ENCODE data around the gene ATP11A. TPM values are rescaled to one million over a fixed set of nuclear protein-coding genes. Genes with fewer than 3 reads are reported as not detected.

The ATP11A gene
- total and polyA plus RNA-seq, 9 of the 15 experiments (the other 6 are each of a cell fraction or from before 2014, with no cell fraction given), result 0.38 to 34.2 (median 4.2) TPM

DNA sequence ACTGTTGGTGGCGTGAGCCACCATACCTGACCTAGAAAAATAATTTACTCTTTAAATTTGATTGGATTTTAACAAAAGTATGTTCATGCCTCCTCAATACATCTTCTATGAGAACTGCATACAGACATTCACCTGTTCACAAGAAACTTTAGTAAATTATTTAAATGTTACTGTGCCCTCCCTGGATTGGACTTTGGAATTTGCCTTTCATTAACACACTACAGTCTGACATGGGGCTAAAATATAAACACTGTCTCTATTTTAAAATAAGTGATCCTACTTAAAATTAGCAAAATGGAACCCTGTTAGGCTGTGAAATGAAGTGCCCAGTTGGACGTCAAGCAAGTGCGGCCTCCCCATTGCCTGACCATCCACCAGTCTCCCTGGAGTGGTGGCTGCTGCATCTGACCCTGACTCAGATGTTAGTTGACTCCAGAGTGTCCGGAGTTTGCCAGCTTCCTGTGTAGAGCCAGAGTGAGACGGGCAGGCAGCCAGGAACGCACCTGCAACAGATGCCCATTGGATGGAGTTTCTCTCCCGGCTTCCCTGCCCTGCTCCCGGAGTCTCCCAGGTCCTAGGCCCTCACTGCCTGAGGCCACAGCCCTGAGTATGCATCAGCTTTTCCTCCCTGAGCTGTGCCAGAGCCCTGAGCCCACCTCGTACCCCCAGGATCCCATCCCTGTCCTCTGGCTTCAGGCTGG lies 45.9 kb upstream of the ATP11A start:
- H3K9me3 ChIP-seq (replicated peaks; ENCODE audit: control insufficient read depth, insufficient read depth, low read depth, low read length), result no peaks in the 10 kb centered on the region
- ATAC-seq (no peak), FAIRE-seq (no peak), DNase-seq (ENCODE audit: extremely low read depth in 1 of 4, low spot score in 3 of 4) (no peak)
- no peak overlapping the region for H3K4me3 ChIP-seq
- H3K79me2 ChIP-seq (ENCODE audit: control insufficient read depth, insufficient read depth, low read length), result no peaks in the 10 kb centered on the region
- no peaks in the 10 kb centered on the region for H3K36me3 ChIP-seq (ENCODE audit: control insufficient read depth, insufficient read depth, low read length)
- in situ Hi-C loops (cut with MboI), result loop anchor here (10.0 kb wide), 1 partner anchor 231 kb away; no protein-coding TSS in a partner anchor
- 0 out of 2 replicates have a peak, but pooled peaks cover 4% of the 10 kb centered on the region for H4K20me1 ChIP-seq (replicated peaks; ENCODE audit: control insufficient read depth, insufficient read depth, low read length)
- WGBS (ENCODE audit: insufficient coverage, low coverage, missing lambda C conversion rate), result 2% methylated on average over 8 of the region's 9 CpGs
- H3K27ac ChIP-seq (ENCODE audit: extremely low read depth, low read depth, low read length), result no peak overlapping the region
- BruUV-seq (replicated peaks), result no TSS peak
- intact Hi-C loops (cut with micrococcal nuclease), result no loop called here
- CTCF ChIA-PET (ENCODE audit: low intra/inter-chr PET ratio), result interaction anchor here (0.7 kb wide), 1 partner anchor 21 kb away, joined by 3 read pairs; no protein-coding TSS in a partner anchor
- no peaks in the 10 kb centered on the region for H3K9me1 ChIP-seq (ENCODE audit: control insufficient read depth, insufficient read depth, low read length)
- H3K4me2 ChIP-seq (ENCODE audit: insufficient read depth, low read length), result no peak overlapping the region
- POLR2A ChIA-PET, result no interaction called here
- no peak overlapping the region for H2AFZ ChIP-seq (ENCODE audit: low read depth, low read length)
- H3K9ac ChIP-seq (ENCODE audit: insufficient read depth in 1 of 2, low read depth in 2 of 2, low read length in 2 of 2), result peak overlapping the region in 1 of 2 experiments; percentile 17; a peak in 1 of 4 replicates
- H3K27me3 ChIP-seq (ENCODE audit: control insufficient read depth in 2 of 2, insufficient read depth in 2 of 2, low read length in 2 of 2), result peaks cover 9 to 54% of the 10 kb centered on the region in 2 experiments; a peak in 4 of 5 replicates
- H3K4me1 ChIP-seq (replicated peaks in 1 of 2; ENCODE audit: control insufficient read depth in 2 of 2, insufficient read depth in 2 of 2, low read length in 2 of 2), result peaks cover 2 to 10% of the 10 kb centered on the region in 2 experiments; a peak in 4 of 5 replicates
- TF ChIP-seq ZNF57 (CRISPR knock-in tag; IDR thresholded peaks at IDR 0.05), result no peak
- no peak for TF ChIP-seq XRCC5 (IDR thresholded peaks at IDR 0.05; ENCODE audit: low read depth, low read length)
- TF ChIP-seq SP2 (IDR thresholded peaks at IDR 0.05; ENCODE audit: extremely low read depth, low read depth, low read length, poor library complexity, severe bottlenecking), result no peak
- TF ChIP-seq ZNF584 (CRISPR knock-in tag; IDR thresholded peaks at IDR 0.05; ENCODE audit: low read depth), result no peak
- no peak for TF ChIP-seq ZNF3 (CRISPR knock-in tag; IDR thresholded peaks at IDR 0.05)
- TF ChIP-seq, protein P1, sequence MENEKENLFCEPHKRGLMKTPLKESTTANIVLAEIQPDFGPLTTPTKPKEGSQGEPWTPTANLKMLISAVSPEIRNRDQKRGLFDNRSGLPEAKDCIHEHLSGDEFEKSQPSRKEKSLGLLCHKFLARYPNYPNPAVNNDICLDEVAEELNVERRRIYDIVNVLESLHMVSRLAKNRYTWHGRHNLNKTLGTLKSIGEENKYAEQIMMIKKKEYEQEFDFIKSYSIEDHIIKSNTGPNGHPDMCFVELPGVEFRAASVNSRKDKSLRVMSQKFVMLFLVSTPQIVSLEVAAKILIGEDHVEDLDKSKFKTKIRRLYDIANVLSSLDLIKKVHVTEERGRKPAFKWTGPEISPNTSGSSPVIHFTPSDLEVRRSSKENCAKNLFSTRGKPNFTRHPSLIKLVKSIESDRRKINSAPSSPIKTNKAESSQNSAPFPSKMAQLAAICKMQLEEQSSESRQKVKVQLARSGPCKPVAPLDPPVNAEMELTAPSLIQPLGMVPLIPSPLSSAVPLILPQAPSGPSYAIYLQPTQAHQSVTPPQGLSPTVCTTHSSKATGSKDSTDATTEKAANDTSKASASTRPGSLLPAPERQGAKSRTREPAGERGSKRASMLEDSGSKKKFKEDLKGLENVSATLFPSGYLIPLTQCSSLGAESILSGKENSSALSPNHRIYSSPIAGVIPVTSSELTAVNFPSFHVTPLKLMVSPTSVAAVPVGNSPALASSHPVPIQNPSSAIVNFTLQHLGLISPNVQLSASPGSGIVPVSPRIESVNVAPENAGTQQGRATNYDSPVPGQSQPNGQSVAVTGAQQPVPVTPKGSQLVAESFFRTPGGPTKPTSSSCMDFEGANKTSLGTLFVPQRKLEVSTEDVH (IDR thresholded peaks at IDR 0.05; ENCODE audit: low read depth, partially characterized antibody), result no peak
- TF ChIP-seq, protein P2, sequence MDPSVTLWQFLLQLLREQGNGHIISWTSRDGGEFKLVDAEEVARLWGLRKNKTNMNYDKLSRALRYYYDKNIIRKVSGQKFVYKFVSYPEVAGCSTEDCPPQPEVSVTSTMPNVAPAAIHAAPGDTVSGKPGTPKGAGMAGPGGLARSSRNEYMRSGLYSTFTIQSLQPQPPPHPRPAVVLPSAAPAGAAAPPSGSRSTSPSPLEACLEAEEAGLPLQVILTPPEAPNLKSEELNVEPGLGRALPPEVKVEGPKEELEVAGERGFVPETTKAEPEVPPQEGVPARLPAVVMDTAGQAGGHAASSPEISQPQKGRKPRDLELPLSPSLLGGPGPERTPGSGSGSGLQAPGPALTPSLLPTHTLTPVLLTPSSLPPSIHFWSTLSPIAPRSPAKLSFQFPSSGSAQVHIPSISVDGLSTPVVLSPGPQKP (CRISPR knock-in tag; IDR thresholded peaks at IDR 0.05), result no peak
- TF ChIP-seq, protein P3, sequence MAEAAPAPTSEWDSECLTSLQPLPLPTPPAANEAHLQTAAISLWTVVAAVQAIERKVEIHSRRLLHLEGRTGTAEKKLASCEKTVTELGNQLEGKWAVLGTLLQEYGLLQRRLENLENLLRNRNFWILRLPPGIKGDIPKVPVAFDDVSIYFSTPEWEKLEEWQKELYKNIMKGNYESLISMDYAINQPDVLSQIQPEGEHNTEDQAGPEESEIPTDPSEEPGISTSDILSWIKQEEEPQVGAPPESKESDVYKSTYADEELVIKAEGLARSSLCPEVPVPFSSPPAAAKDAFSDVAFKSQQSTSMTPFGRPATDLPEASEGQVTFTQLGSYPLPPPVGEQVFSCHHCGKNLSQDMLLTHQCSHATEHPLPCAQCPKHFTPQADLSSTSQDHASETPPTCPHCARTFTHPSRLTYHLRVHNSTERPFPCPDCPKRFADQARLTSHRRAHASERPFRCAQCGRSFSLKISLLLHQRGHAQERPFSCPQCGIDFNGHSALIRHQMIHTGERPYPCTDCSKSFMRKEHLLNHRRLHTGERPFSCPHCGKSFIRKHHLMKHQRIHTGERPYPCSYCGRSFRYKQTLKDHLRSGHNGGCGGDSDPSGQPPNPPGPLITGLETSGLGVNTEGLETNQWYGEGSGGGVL (CRISPR knock-in tag; IDR thresholded peaks at IDR 0.05), result no peak
- TF ChIP-seq BMI1 (IDR thresholded peaks at IDR 0.05; ENCODE audit: low read length), result no peak
- TF ChIP-seq NUFIP1 (IDR thresholded peaks at IDR 0.05; ENCODE audit: partially characterized antibody), result no peak
- TF ChIP-seq, protein P4, sequence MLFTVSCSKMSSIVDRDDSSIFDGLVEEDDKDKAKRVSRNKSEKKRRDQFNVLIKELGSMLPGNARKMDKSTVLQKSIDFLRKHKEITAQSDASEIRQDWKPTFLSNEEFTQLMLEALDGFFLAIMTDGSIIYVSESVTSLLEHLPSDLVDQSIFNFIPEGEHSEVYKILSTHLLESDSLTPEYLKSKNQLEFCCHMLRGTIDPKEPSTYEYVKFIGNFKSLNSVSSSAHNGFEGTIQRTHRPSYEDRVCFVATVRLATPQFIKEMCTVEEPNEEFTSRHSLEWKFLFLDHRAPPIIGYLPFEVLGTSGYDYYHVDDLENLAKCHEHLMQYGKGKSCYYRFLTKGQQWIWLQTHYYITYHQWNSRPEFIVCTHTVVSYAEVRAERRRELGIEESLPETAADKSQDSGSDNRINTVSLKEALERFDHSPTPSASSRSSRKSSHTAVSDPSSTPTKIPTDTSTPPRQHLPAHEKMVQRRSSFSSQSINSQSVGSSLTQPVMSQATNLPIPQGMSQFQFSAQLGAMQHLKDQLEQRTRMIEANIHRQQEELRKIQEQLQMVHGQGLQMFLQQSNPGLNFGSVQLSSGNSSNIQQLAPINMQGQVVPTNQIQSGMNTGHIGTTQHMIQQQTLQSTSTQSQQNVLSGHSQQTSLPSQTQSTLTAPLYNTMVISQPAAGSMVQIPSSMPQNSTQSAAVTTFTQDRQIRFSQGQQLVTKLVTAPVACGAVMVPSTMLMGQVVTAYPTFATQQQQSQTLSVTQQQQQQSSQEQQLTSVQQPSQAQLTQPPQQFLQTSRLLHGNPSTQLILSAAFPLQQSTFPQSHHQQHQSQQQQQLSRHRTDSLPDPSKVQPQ (CRISPR knock-in tag; IDR thresholded peaks at IDR 0.05; ENCODE audit: borderline replicate concordance), result no peak
- no peak for TF ChIP-seq RFX1 (IDR thresholded peaks at IDR 0.05)
- no peak for TF ChIP-seq ZFX (CRISPR knock-in tag; IDR thresholded peaks at IDR 0.05)
